HepG2 (cell line): ENCODE data around the gene MTMR1. TPM values are rescaled to one million over a fixed set of nuclear protein-coding genes. Genes with fewer than 3 reads are reported as not detected.

Source experiments
- ATM ChIP-seq: fragments of 450-650 bp; IDR thresholded peaks from 2 replicates; pipeline ENCODE4 v1.7.1; 2017; ENCODE audit warnings: mild to moderate bottlenecking, borderline replicate concordance
- CENPT ChIP-seq: sonication (generic); formaldehyde crosslinking; IDR thresholded peaks from 2 replicates; pipeline ENCODE4 v1.8.0; 2022; ENCODE audit warnings: low read depth, mild to moderate bottlenecking, moderate library complexity, missing genetic modification reagents
- DPF2 ChIP-seq: sonication (generic); formaldehyde crosslinking; IDR thresholded peaks from 2 replicates; pipeline ENCODE4 v1.4.0; 2020; ENCODE audit warnings: mild to moderate bottlenecking, low read depth, missing genetic modification reagents, borderline replicate concordance
- EHMT2 ChIP-seq: fragments of 200-600 bp; sonication (generic); IDR thresholded peaks from 2 replicates; pipeline ENCODE4 v1.7.0; 2017; ENCODE audit warnings: antibody characterized with exemption, low read depth, low read length, borderline replicate concordance
- ESRRA ChIP-seq: sonication (generic); formaldehyde crosslinking; IDR thresholded peaks from 2 replicates; pipeline ENCODE4 v1.5.1; 2020; ENCODE audit warnings: mild to moderate bottlenecking, low read depth, missing genetic modification reagents
- GABPB1 ChIP-seq: IDR thresholded peaks from 2 replicates; pipeline ENCODE4 v1.6.1; 2016; ENCODE audit warnings: mild to moderate bottlenecking, missing genetic modification reagents, moderate library complexity, missing compliant biosample characterization
- HOXA9 ChIP-seq: sonication (generic); formaldehyde crosslinking; IDR thresholded peaks from 2 replicates; pipeline ENCODE4 v1.8.1; 2022; ENCODE audit warnings: missing genetic modification reagents, mild to moderate bottlenecking, moderate library complexity, borderline replicate concordance
- NCOA2 ChIP-seq: sonication (generic); formaldehyde crosslinking; IDR thresholded peaks from 2 replicates; pipeline ENCODE4 v1.8.0; 2022; ENCODE audit warnings: inconsistent platforms
- PCBP2 ChIP-seq: fragments of 200-400 bp; formaldehyde crosslinking; optimal IDR thresholded peaks from 2 replicates; pipeline ENCODE3; 2018; ENCODE audit warnings: low read length, low read depth; ENCODE audit not compliant: poor library complexity, severe bottlenecking
- TP53 ChIP-seq: sonication (generic); formaldehyde crosslinking; conservative IDR thresholded peaks from 2 replicates; pipeline ENCODE4 v1.4.0; 2020; ENCODE audit warnings: missing genetic modification reagents
- polyA plus RNA-seq, 8 experiments: library from polyadenylated mRNA; depleted of rRNA in 3 of 8; stranded (reverse) in 7 of 8; unstranded in 1 of 8; fragments of >200 nt; fragmentation: Illumina TruSeq in 4 of 8; extraction: Trizol in 4 of 8; gene quantifications; 2 replicates each; pipeline versions ENCODE4 v1.2.1 to v1.2.3, GENCODE V29; 2011 to 2016; ENCODE audit warnings: low read depth in 4 of 8, missing spikeins in 1 of 8, mixed read lengths in 1 of 8; ENCODE audit not compliant: insufficient read depth in 1 of 8
- total RNA-seq, 5 experiments: library from RNA; depleted of rRNA; stranded (reverse); fragments of >200 nt; fragmentation: Illumina TruSeq; extraction: Trizol; gene quantifications; 2 replicates each; pipeline ENCODE4 v1.2.3, GENCODE V29; 2016; ENCODE audit warnings: low read depth in 1 of 5
- TF ChIP-seq, protein P1 (sequence below): IDR thresholded peaks from 2 replicates; pipeline ENCODE4 v1.6.1; 2016; ENCODE audit warnings: low read depth, missing genetic modification reagents, missing compliant biosample characterization

MTMR1 gene
- total and polyA plus RNA-seq, 2 of the 13 experiments (the other 11 are each of a cell fraction or from before 2014, with no cell fraction given) = 8.9 to 11.1 TPM

DNA sequence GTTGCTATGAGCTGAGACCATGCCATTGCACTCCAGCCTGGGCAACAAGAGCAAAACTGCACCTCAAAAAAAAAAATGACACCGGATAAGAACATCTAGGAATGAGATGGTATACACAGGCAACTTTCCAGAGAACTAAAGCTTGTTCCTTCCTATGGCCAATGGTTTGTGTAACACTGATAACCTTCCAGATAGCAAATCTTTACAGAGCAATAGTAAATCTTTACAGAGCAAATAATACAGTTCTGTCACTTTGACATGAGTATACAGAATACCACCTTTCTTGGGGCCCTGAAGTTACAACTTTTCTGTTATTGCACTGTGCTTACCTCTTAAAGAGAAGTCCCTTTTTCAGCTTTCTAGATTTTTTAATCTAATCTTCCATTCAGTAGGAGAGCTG, 113.6 kb downstream of the MTMR1 start (continued):
- TF ChIP-seq PCBP2 (no peak), ESRRA (no peak), CENPT (CRISPR knock-in tag) (no peak), DPF2 (no peak), HOXA9 (CRISPR knock-in tag) (no peak), EHMT2 (no peak), NCOA2 (CRISPR knock-in tag) (0 out of 2 replicates have a peak, but pooled peaks have one; percentile 19), GABPB1 (no peak), TP53 (CRISPR knock-in tag) (no peak), ATM (no peak)
- TF ChIP-seq, protein P1, sequence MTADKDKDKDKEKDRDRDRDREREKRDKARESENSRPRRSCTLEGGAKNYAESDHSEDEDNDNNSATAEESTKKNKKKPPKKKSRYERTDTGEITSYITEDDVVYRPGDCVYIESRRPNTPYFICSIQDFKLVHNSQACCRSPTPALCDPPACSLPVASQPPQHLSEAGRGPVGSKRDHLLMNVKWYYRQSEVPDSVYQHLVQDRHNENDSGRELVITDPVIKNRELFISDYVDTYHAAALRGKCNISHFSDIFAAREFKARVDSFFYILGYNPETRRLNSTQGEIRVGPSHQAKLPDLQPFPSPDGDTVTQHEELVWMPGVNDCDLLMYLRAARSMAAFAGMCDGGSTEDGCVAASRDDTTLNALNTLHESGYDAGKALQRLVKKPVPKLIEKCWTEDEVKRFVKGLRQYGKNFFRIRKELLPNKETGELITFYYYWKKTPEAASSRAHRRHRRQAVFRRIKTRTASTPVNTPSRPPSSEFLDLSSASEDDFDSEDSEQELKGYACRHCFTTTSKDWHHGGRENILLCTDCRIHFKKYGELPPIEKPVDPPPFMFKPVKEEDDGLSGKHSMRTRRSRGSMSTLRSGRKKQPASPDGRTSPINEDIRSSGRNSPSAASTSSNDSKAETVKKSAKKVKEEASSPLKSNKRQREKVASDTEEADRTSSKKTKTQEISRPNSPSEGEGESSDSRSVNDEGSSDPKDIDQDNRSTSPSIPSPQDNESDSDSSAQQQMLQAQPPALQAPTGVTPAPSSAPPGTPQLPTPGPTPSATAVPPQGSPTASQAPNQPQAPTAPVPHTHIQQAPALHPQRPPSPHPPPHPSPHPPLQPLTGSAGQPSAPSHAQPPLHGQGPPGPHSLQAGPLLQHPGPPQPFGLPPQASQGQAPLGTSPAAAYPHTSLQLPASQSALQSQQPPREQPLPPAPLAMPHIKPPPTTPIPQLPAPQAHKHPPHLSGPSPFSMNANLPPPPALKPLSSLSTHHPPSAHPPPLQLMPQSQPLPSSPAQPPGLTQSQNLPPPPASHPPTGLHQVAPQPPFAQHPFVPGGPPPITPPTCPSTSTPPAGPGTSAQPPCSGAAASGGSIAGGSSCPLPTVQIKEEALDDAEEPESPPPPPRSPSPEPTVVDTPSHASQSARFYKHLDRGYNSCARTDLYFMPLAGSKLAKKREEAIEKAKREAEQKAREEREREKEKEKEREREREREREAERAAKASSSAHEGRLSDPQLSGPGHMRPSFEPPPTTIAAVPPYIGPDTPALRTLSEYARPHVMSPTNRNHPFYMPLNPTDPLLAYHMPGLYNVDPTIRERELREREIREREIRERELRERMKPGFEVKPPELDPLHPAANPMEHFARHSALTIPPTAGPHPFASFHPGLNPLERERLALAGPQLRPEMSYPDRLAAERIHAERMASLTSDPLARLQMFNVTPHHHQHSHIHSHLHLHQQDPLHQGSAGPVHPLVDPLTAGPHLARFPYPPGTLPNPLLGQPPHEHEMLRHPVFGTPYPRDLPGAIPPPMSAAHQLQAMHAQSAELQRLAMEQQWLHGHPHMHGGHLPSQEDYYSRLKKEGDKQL (CRISPR knock-in tag) = peak; percentile 92
